NCI-H345 treated with DMSO at 0.1 percent for 48 hours (cell line): ENCODE results near the gene SOCS1.

Source experiments
- DNase-seq: peaks from one replicate; lab custom pipeline; 2025; ENCODE audit not compliant: unreplicated experiment; lab: John Stamatoyannopoulos, UW

Gene SOCS1

GRCh38 chr16:11205754-11206581, 50.0 kb downstream of the SOCS1 start:
- no peak for DNase-seq

GRCh38 chr16:11205065-11205699, 50.8 kb downstream of the SOCS1 start:
- DNase-seq = no peak

- no peak for DNase-seq
Measured at GRCh38 chr16:11204513-11205047, 51.4 kb downstream of the SOCS1 start.
